ENCODE measurements around the gene NAT9. TPM values are rescaled to one million over a fixed set of nuclear protein-coding genes. Genes with fewer than 3 reads are reported as not detected.

The NAT9 gene
- total RNA-seq, 1 donor from 2014 or later, result 59.6 TPM

GRCh38 chr17:74779501-74779900, 3.4 kb upstream of the NAT9 start:
- no peaks in the 10 kb centered on the region for H3K27me3 Mint-ChIP-seq
- H3K9me3 Mint-ChIP-seq (ENCODE audit: low read depth), result no peaks in the 10 kb centered on the region
- H3K4me1 Mint-ChIP-seq (ENCODE audit: low read depth), result peaks cover 18% of the 10 kb centered on the region
- no peak for TF ChIP-seq CTCF (IDR thresholded peaks at IDR 0.05; ENCODE audit: unreplicated experiment)
- H3K4me3 Mint-ChIP-seq (ENCODE audit: low read depth), result no peak overlapping the region
- H3K27ac Mint-ChIP-seq, result no peak overlapping the region
- H3K36me3 Mint-ChIP-seq (ENCODE audit: insufficient read depth), result peaks cover 3% of the 10 kb centered on the region
- no peak for DNase-seq (ENCODE audit: low spot score, unreplicated experiment)

GRCh38 chr17:74778960-74779359, 2.8 kb upstream of the NAT9 start:
- no peak for DNase-seq (ENCODE audit: low spot score, unreplicated experiment)
- Mint-ChIP-seq H3K4me1 (ENCODE audit: low read depth) (peaks cover 20% of the 10 kb centered on the region), H3K9me3 (ENCODE audit: low read depth) (no peaks in the 10 kb centered on the region), H3K36me3 (ENCODE audit: insufficient read depth) (peaks cover 5% of the 10 kb centered on the region), H3K4me3 (ENCODE audit: low read depth) (no peak overlapping the region), H3K27ac (no peak overlapping the region), H3K27me3 (no peaks in the 10 kb centered on the region)
- TF ChIP-seq CTCF (IDR thresholded peaks at IDR 0.05; ENCODE audit: unreplicated experiment), result no peak

GRCh38 chr17:74777901-74778515, 1.9 kb upstream of the NAT9 start:
- DNase-seq (ENCODE audit: low spot score, unreplicated experiment), result no peak
- Mint-ChIP-seq H3K4me3 (ENCODE audit: low read depth) (peak overlapping the region; percentile 54), H3K9me3 (ENCODE audit: low read depth) (no peaks in the 10 kb centered on the region), H3K4me1 (ENCODE audit: low read depth) (peaks cover 21% of the 10 kb centered on the region), H3K27me3 (no peaks in the 10 kb centered on the region), H3K36me3 (ENCODE audit: insufficient read depth) (peaks cover 7% of the 10 kb centered on the region), H3K27ac (peak overlapping the region; percentile 20)
- TF ChIP-seq CTCF (IDR thresholded peaks at IDR 0.05; ENCODE audit: unreplicated experiment), result no peak

GRCh38 chr17:74776990-74777389, 845 bp upstream of the NAT9 start:
- no peaks in the 10 kb centered on the region for H3K27me3 Mint-ChIP-seq
- H3K27ac Mint-ChIP-seq, result peak overlapping the region; percentile 38
- H3K4me1 Mint-ChIP-seq (ENCODE audit: low read depth), result peaks cover 21% of the 10 kb centered on the region
- peaks cover 13% of the 10 kb centered on the region for H3K36me3 Mint-ChIP-seq (ENCODE audit: insufficient read depth)
- no peak for DNase-seq (ENCODE audit: low spot score, unreplicated experiment)
- peak overlapping the region; percentile 94 for H3K4me3 Mint-ChIP-seq (ENCODE audit: low read depth)
- H3K9me3 Mint-ChIP-seq (ENCODE audit: low read depth), result no peaks in the 10 kb centered on the region
- no peak for TF ChIP-seq CTCF (IDR thresholded peaks at IDR 0.05; ENCODE audit: unreplicated experiment)

DNA sequence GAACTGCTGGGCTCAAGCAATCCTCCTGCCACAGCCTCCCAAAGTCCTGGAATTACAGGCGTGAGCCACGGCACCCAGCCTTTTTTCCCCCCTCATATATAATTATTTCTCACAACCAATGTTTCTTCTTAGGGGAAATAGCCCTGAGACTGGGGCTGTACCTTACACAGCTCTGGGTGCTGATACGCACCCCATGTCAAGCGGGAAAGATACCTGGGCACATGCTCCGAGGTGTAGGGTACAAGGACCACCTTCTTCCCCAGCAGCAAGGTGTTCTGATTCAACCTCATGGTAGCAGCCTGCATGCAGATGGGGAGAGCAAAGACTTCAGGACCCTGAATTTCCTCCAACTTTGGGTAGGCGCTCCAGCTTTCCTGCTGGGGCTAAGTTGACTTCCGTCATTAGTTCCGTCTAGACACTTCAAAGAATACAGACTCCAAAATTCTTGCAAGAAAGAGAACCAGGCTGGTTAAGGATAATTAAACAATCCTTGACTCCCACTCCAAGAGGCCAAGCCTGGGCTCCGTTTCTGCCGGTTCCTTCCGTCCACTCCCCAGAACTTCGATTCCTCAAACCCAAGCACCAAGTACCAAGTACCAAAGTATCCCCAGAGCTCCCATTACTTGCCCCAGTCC, 619 bp downstream of the NAT9 start:
- Mint-ChIP-seq H3K36me3 (ENCODE audit: insufficient read depth) (peaks cover 15% of the 10 kb centered on the region), H3K4me3 (ENCODE audit: low read depth) (peak overlapping the region; percentile 94), H3K27me3 (no peaks in the 10 kb centered on the region), H3K9me3 (ENCODE audit: low read depth) (no peaks in the 10 kb centered on the region), H3K27ac (peak overlapping the region; percentile 96), H3K4me1 (ENCODE audit: low read depth) (peaks cover 23% of the 10 kb centered on the region)
- DNase-seq (ENCODE audit: low spot score, unreplicated experiment), result no peak
- TF ChIP-seq CTCF (IDR thresholded peaks at IDR 0.05; ENCODE audit: unreplicated experiment), result no peak
